Vagina (tissue), 2 donors: ENCODE measurements around the gene POP7. TPM values are rescaled to one million over a fixed set of nuclear protein-coding genes. Genes with fewer than 3 reads are reported as not detected.

Experiments
- DNase-seq, 2 donors: peaks; one replicate each; pipeline ENCODE4 v3.0.0-alpha.2; 2017; ENCODE audit errors: extremely low spot score in 2 of 2
- H3K27ac ChIP-seq: fragments of 200-600 bp; sonication (generic); one replicate; pipeline ENCODE4 v1.5.1; 2019
- H3K27me3 ChIP-seq: fragments of 200-600 bp; sonication (generic); one replicate; pipeline ENCODE4 v1.5.1; 2019
- H3K36me3 ChIP-seq, 2 donors: fragments of 200-600 bp; sonication (generic); one replicate each; pipeline ENCODE4 v1.5.1; 2017 to 2019
- H3K4me1 ChIP-seq: fragments of 200-600 bp; sonication (generic); one replicate; pipeline ENCODE4 v1.5.1; 2019
- H3K4me3 ChIP-seq, 2 donors: fragments of 200-600 bp; sonication (generic); 1 replicate in 1 of 2; 2 replicates in 1 of 2; pipeline ENCODE4 v1.5.1; 2016 to 2019
- H3K9me3 ChIP-seq: fragments of 200-600 bp; sonication (generic); one replicate; pipeline ENCODE4 v1.5.1; 2019
- POLR2A ChIP-seq, 2 donors: fragments of 450-650 bp; IDR thresholded peaks; one replicate each; pipeline ENCODE4 v1.6.1; 2017; ENCODE audit warnings: antibody characterized with exemption in 2 of 2, mild to moderate bottlenecking in 2 of 2, moderate library complexity in 2 of 2
- POLR2AphosphoS5 ChIP-seq, 2 donors: sonication (generic); formaldehyde crosslinking; IDR thresholded peaks; one replicate each; pipeline ENCODE4 v1.9.0; 2017; ENCODE audit warnings: antibody characterized with exemption in 2 of 2, mild to moderate bottlenecking in 2 of 2, low read depth in 1 of 2; ENCODE audit not compliant: insufficient read depth in 1 of 2
- intact Hi-C: fragments of 100-400 bp; cut with DNase I; formaldehyde crosslinking; loops from one replicate; pipeline ENCODE4 v1.15.1; 2023
- total RNA-seq: library from RNA; depleted of rRNA; stranded (reverse); fragments of >200 nt; gene quantifications from one replicate; pipeline ENCODE4 v1.2.3, GENCODE V29; 2016
- TF ChIP-seq, protein P1 (sequence below), 3 experiments: fragments of 450-650 bp in 2 of 3; fragments of 200-600 bp in 1 of 3; sonication (generic) in 1 of 3; IDR thresholded peaks; one replicate each; pipeline ENCODE4 v1.5.1; 2017 to 2019; ENCODE audit warnings: antibody characterized with exemption in 3 of 3, mild to moderate bottlenecking in 2 of 3, moderate library complexity in 2 of 3

Gene POP7
- total RNA-seq, 1 donor from 2014 or later, result 44.0 TPM

DNA sequence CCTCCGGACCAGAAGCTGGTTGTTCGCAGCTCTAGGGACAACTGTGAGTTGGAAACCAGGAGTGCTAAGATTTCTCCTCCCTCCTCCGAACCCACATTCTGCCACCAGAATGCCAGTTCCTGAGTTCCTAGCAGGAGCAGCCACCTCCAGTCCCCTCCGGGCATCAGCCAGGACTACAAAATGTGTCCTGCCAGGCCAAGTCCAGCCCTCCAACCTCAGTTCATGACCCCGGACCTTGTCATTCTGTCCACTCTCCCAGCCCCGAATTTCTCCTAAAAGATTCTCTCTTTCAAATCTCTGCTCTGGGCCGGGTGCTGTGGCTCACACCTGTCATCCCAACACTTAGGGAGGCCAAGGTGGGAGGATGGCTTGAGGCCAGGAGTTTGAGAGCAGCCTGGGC, 29.8 kb downstream of the POP7 start:
- intact Hi-C loops, result no loop called here

DNA sequence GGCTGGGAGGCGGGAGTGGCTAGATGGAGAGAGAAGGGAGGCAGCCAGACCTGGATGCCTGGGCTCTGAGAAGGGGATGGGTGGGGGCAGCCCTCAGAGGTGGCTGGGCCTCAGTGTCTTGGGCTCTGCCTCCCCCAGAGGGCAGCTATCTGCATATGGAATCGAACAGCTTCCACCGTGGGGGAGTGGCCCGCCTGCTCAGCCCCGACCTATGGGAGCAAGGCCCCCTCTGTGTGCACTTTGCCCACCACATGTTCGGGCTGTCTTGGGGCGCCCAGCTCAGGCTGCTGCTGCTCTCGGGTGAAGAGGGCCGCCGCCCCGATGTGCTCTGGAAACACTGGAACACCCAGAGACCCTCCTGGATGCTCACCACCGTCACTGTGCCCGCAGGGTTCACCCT, 30.8 kb downstream of the POP7 start:
- no peak for DNase-seq
- H3K9me3 ChIP-seq, result no peaks in the 10 kb centered on the region
- H3K4me1 ChIP-seq, result no peaks in the 10 kb centered on the region
- intact Hi-C loops, result no loop called here
- H3K27ac ChIP-seq, result no peak overlapping the region
- H3K27me3 ChIP-seq, result no peaks in the 10 kb centered on the region
- H3K36me3 ChIP-seq, result no peaks in the 10 kb centered on the region
- TF ChIP-seq POLR2AphosphoS5 (IDR thresholded peaks at IDR 0.05; ENCODE audit: insufficient read depth in 1 of 2, low read depth in 1 of 2) (no peak), POLR2A (IDR thresholded peaks at IDR 0.05) (no peak)
- TF ChIP-seq, protein P1, sequence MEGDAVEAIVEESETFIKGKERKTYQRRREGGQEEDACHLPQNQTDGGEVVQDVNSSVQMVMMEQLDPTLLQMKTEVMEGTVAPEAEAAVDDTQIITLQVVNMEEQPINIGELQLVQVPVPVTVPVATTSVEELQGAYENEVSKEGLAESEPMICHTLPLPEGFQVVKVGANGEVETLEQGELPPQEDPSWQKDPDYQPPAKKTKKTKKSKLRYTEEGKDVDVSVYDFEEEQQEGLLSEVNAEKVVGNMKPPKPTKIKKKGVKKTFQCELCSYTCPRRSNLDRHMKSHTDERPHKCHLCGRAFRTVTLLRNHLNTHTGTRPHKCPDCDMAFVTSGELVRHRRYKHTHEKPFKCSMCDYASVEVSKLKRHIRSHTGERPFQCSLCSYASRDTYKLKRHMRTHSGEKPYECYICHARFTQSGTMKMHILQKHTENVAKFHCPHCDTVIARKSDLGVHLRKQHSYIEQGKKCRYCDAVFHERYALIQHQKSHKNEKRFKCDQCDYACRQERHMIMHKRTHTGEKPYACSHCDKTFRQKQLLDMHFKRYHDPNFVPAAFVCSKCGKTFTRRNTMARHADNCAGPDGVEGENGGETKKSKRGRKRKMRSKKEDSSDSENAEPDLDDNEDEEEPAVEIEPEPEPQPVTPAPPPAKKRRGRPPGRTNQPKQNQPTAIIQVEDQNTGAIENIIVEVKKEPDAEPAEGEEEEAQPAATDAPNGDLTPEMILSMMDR (IDR thresholded peaks at IDR 0.05), result no peak
- H3K4me3 ChIP-seq, result no peak overlapping the region

More for the DNA sequence above, 29.8 kb downstream of the POP7 start:
- Histone ChIP-seq H3K4me1 (no peaks in the 10 kb centered on the region), H3K36me3 (no peaks in the 10 kb centered on the region), H3K4me3 (no peak overlapping the region), H3K27me3 (no peaks in the 10 kb centered on the region), H3K9me3 (no peaks in the 10 kb centered on the region), H3K27ac (no peak overlapping the region)
- TF ChIP-seq POLR2A (IDR thresholded peaks at IDR 0.05) (no peak), POLR2AphosphoS5 (IDR thresholded peaks at IDR 0.05; ENCODE audit: insufficient read depth in 1 of 2, low read depth in 1 of 2) (no peak)
- DNase-seq, result no peak

DNA sequence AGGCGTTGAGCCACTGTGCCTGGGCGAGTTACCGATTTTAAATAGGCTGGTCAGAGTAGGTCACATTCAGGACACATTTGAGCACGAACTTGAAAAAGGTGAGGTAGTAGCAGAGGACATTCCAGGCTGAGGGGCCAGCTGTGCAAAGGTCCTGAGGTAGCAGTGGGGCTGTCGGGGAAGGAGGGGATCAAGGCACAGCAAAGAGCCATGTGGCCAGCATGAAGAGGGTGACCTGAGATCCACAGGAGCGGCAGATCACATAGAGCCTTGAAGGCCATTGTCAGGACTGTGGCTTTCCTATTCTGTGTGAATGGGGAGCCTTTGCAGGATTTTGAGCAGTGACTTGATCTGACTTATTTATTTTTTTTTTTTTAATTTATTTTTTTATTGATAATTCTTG, 34.0 kb downstream of the POP7 start:
- Histone ChIP-seq H3K36me3 (no peaks in the 10 kb centered on the region), H3K27ac (no peak overlapping the region), H3K27me3 (no peaks in the 10 kb centered on the region), H3K4me3 (no peak overlapping the region), H3K9me3 (no peaks in the 10 kb centered on the region), H3K4me1 (no peaks in the 10 kb centered on the region)
- no peak for DNase-seq
- intact Hi-C loops, result no loop called here
- TF ChIP-seq, protein P1 (IDR thresholded peaks at IDR 0.05), result no peak
- TF ChIP-seq POLR2AphosphoS5 (IDR thresholded peaks at IDR 0.05; ENCODE audit: insufficient read depth in 1 of 2, low read depth in 1 of 2) (no peak), POLR2A (IDR thresholded peaks at IDR 0.05) (no peak)

DNA sequence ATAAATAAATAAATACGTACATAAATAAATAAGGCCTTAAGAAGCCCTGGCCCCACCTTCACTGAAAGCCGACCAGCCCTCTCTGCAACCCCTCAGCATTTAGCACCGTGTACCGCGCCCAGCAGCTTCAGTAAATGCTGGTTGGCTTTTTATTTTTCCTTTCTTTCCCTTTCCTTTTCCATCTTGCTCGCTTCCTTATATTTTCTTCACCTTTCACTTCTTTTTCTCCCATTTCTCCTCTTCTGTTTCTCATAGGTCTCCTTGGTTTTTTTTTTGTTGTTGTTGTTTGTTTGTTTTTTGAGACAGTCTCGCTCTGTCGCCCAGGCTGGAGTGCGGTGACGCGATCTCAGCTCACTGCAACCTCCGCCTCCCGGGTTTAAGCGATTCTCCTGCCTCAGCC, 38.7 kb downstream of the POP7 start:
- TF ChIP-seq, protein P1 (IDR thresholded peaks at IDR 0.05), result no peak
- TF ChIP-seq POLR2AphosphoS5 (IDR thresholded peaks at IDR 0.05; ENCODE audit: insufficient read depth in 1 of 2, low read depth in 1 of 2), result no peak
- TF ChIP-seq POLR2A (IDR thresholded peaks at IDR 0.05), result no peak
- Histone ChIP-seq H3K36me3 (no peaks in the 10 kb centered on the region), H3K4me1 (no peaks in the 10 kb centered on the region), H3K27me3 (no peaks in the 10 kb centered on the region), H3K4me3 (peak overlapping the region; percentile 2 to 25), H3K27ac (no peak overlapping the region), H3K9me3 (no peaks in the 10 kb centered on the region)
- intact Hi-C loops, result no loop called here
- DNase-seq, result no peak

DNA sequence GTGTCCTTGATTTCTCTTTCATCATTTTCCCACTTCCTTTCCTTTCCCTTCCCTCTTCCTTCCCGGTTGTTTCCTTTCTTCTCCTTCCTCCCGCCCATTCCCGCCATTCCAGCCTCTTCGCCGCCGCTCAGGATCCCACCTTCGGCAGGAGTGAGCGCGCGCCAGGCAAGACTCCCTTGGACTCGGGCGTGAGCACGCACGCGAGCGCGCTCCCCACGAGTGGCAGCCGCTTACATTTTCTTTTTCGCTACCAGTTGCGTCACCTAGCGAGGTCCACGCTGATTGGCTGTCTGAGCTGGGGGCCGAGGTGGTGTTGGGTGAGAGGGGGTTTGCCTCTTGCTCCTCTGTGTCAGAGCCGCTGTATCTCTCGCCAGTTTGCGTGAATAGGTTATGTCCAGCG, 39.3 kb downstream of the POP7 start:
- intact Hi-C loops, result no loop called here
- H3K36me3 ChIP-seq, result no peaks in the 10 kb centered on the region

More for the DNA sequence above, 39.3 kb downstream of the POP7 start:
- H3K4me1 ChIP-seq, result no peaks in the 10 kb centered on the region
- DNase-seq, result no peak
- H3K27me3 ChIP-seq, result no peaks in the 10 kb centered on the region
- H3K9me3 ChIP-seq, result no peaks in the 10 kb centered on the region
- H3K4me3 ChIP-seq, result peak overlapping the region; percentile 2 to 25
- TF ChIP-seq POLR2AphosphoS5 (IDR thresholded peaks at IDR 0.05; ENCODE audit: insufficient read depth in 1 of 2, low read depth in 1 of 2) (no peak), POLR2A (IDR thresholded peaks at IDR 0.05) (no peak)
- TF ChIP-seq, protein P1 (IDR thresholded peaks at IDR 0.05), result no peak
- no peak overlapping the region for H3K27ac ChIP-seq
